Camera-type eye (tissue), 1 donor: ENCODE results near the gene OR10AG1. TPM values are rescaled to one million over a fixed set of nuclear protein-coding genes. Genes with fewer than 3 reads are reported as not detected.

Experiments
- total RNA-seq: library from RNA; depleted of rRNA; stranded (reverse); fragments of >200 nt; gene quantifications from one replicate; pipeline ENCODE4 v1.2.3, GENCODE V29; 2014

OR10AG1 gene, protein sequence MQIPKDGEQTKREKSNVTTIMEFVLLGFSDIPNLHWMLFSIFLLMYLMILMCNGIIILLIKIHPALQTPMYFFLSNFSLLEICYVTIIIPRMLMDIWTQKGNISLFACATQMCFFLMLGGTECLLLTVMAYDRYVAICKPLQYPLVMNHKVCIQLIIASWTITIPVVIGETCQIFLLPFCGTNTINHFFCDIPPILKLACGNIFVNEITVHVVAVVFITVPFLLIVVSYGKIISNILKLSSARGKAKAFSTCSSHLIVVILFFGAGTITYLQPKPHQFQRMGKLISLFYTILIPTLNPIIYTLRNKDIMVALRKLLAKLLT
- not detected for total RNA-seq

DNA sequence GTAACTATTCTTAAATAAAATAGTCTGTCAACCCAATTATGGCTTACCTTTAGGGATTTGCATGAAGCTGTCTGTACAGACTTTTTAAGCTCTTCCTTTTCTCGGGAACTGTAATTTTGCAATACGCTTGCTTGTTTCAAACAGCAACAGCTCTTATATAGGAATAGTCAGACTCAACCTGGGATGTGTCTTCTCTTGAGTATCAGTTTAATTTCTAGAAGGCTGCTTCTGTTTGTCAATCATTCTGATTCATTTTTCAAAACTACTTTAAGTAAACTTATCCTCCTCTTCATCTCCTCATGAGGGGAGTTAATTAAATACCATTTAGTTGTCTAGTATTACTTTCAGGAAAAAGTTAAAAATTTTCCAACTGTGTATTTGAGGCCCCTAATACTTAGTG is at the start of gene OR10AG1:
TSS of gene OR10AG1 (minus strand) at position 101 of the 400 bp plus-strand sequence. CDS start at position 63, 38 bp downstream.

DNA sequence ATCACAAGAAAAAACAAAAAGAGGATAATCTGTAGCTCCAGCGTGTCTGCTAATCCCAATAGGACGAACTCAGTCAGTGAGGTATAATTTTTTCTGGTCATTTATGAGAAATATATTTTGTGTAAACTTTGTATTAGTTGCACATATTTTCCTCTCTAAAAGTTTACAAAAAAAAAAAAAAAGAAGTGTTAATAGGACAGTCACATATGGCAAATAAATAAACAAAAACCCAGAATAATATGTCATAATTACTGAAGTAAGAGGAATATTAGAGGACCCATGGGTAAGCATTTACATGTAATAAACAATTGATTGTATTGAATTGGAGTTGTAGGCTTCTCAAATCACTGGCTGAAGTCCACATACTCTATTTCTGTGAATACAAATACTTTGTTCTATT is 24.8 kb upstream of the OR10AG1 start, which contains the start of gene OR5F1:
TSS of gene OR5F1 (minus strand) at position 101 of the 400 bp plus-strand sequence. CDS start at position 101, 0 bp downstream.

DNA sequence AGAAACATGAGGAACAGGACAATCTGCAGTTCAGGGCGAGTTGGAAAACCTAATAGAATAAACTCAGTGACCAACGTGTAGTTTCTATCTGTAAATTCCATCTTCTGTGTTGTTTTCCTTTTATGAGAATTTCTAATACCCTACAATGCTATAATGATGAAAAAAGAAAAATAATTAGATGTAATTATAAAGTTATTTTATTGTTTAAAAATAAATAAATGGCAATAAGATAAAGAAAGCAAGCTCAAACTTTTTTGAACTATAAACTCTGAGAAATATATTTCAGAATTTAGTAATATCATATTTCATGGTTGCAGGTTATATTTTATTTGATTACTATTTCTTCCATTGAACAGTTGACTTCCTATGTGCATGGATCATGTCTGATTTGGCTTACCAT is 33.4 kb downstream of the OR10AG1 start, which contains the start of gene OR5I1:
TSS of gene OR5I1 (minus strand) at position 101 of the 400 bp plus-strand sequence. CDS start at position 101, 0 bp downstream.

Other genes with a start within 250 kb of the OR10AG1 start
- not detected for gene OR5D13, start 196.5 kb downstream of the OR10AG1 start, total RNA-seq
- gene OR5D14, start 174.4 kb downstream of the OR10AG1 start, total RNA-seq: not detected
- not detected for gene OR5L1, start 158.6 kb downstream of the OR10AG1 start, total RNA-seq
- not detected for gene OR5D18, start 150.3 kb downstream of the OR10AG1 start, total RNA-seq
- gene OR5L2, start 142.7 kb downstream of the OR10AG1 start, total RNA-seq: not detected
- not detected for gene OR5D16, start 131.2 kb downstream of the OR10AG1 start, total RNA-seq
- gene TRIM51, start 86.6 kb downstream of the OR10AG1 start, total RNA-seq: not detected
- not detected for gene OR5W2, start 55.4 kb downstream of the OR10AG1 start, total RNA-seq
- not detected for gene OR5I1, start 33.5 kb downstream of the OR10AG1 start, total RNA-seq
- not detected for gene OR5F1, start 24.7 kb upstream of the OR10AG1 start, total RNA-seq
- not detected for gene OR5AS1, start 57.7 kb upstream of the OR10AG1 start, total RNA-seq
- not detected for gene OR8I2, start 123.4 kb upstream of the OR10AG1 start, total RNA-seq
- not detected for gene OR8H2, start 133.7 kb upstream of the OR10AG1 start, total RNA-seq
- not detected for gene OR8H3, start 152.4 kb upstream of the OR10AG1 start, total RNA-seq
- gene OR8J3, start 170.3 kb upstream of the OR10AG1 start, total RNA-seq: not detected
- gene OR8K5, start 190.4 kb upstream of the OR10AG1 start, total RNA-seq: not detected
- gene OR5J2, start 206.7 kb upstream of the OR10AG1 start, total RNA-seq: not detected